ENCODE measurements around the gene DDX27.

DDX27 gene

GRCh38 chr20:49278036-49278817 is 59.0 kb downstream of the DDX27 start, which contains the start of gene ZNFX1:
TSS of gene ZNFX1 (minus strand) at chr20:49278057. CDS start at chr20:49275839, 2,218 bp downstream.
- DNase-seq (ENCODE audit: low read depth), result peak; percentile 97

DNA sequence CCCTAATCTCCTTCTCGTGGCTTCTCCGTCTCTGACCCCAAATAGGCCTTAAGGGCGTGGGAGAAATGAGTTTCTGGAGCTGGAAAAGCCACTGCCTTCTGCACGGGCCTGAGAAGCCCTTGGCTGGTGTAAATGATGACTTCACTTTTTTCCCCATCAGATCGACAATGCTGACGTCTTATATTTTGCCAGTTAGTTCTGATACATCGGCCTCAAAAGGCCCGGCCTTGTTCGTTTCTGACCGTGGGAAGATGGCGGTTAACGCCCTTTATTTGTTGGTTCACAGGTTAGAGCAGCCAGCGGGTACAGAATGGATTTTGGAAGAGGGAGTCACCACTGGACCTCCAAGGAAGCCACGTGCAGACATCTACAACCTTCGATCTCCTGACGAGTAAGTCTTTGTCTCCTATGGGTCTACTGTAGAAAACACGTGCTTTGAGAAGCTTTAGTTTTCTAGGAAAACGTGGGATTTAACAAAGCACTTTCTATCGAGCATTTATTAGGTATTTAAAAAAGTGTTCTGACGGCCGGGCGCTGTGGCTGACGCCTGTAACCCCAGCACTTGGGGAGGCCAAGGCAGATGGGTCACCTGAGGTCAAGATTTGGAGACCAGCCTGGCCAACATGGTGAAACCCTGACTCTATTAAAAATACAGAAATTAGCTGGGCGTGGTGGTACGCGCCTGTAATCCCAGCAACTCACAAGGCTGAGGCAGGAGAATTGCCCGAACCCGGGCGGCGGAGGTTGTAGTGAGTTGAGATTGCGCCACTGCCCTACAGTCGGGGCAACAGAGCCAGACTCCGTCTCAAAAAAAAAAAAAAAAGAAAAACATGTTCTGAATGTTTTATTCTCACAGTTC is 59.8 kb downstream of the DDX27 start:
- DNase-seq (ENCODE audit: low read depth), result no peak

- no peak for DNase-seq (ENCODE audit: low read depth)
These were observed 60.7 kb downstream of the DDX27 start for GRCh38 chr20:49279677-49280462.

GRCh38 chr20:49280463-49281058 is 61.3 kb downstream of the DDX27 start:
- no peak for DNase-seq (ENCODE audit: low read depth)

DNA sequence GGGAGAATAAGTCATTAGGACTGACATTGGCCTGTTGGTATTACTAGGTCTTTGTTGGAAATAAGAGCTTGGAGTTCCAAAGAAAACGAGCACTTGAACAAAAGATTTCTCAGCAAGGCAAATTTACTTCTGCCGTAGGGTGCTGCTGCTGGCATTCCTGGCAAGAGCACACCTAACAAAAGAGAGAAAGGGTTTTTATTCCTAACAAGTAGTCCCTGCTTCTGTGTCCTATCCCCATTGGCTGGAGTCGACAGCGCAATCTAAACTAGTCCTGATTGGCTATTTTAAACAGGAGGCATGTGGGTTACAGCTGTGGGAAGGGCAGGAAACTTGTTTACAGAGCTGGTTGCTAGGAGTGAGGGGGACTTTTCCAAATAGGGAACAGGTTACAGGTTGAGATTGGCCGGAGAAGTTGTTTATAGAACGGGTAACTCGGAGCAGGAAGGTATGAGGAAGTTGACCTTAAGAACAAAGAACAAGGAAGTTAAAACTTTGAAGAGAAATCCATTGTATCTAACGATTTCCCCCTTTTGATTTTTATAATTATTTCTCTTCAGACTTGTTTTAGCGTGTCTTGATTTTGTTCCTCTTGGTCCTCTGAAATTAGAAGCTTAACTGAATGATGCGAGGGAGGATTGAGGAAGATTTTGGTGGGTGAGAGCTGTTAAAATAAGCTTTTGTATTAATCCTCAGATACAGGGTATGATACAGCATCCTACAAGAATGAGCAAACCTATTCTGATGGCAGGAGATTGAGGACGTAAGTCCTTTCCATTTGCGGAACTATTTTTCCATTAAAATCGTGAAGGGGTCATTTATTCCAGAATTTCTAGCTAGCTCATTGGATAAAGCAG is 62.1 kb downstream of the DDX27 start:
- DNase-seq (ENCODE audit: low read depth), result no peak

DNA sequence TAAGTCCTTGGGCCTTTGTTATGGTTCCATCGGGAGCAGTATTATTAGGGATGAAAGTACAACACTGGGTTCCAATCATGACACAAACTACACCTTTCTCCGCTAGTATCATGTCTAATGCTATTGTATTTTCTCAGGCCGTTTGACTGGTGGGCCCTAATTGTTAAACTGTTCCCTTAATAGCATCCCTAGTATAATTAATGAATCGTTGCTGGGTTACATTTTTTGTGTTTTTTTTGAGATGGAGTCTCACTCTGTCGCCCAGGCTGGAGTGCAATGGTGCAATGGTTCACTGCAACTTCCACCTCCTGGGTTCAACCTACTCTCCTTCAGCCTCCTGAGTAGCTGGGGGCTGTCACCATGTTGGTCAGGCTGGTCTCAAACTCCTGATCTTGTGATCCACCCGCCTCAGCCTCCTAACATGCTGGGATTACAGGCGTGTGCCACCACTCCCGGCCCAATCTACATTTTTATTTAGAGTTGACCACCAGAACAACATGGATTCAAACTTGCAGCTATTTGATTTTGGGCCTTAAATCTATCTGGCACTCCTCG is 62.8 kb downstream of the DDX27 start:
- no peak for DNase-seq (ENCODE audit: low read depth)

DNA sequence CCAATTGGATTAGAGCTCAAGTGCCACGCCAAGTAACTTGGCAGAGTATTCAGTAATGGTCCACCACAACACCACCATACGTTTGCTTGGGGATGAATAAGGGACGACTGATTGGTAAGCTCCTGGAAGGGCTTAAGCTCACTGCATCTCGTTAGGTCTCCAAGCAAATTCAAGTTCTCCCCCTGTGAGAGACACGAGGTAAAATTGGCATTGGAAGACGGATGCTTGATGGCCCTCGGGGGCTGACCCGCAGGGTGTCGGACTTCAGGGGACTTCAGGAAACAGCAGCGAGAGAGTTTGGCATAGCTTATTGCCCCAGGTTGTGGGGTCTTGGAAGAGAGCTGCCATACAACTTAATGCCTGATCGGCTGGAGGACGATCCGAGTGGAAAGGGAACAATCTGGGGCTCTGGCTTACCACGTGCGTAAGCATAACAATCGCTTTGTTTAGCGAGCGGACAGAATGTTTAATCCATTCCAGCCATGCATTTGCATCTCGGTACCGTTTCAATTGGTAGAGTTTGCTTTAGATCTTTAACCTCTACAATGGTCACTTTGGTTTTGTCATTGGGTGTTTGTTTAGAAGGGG is 63.5 kb downstream of the DDX27 start:
- DNase-seq (ENCODE audit: low read depth), result no peak

DNA sequence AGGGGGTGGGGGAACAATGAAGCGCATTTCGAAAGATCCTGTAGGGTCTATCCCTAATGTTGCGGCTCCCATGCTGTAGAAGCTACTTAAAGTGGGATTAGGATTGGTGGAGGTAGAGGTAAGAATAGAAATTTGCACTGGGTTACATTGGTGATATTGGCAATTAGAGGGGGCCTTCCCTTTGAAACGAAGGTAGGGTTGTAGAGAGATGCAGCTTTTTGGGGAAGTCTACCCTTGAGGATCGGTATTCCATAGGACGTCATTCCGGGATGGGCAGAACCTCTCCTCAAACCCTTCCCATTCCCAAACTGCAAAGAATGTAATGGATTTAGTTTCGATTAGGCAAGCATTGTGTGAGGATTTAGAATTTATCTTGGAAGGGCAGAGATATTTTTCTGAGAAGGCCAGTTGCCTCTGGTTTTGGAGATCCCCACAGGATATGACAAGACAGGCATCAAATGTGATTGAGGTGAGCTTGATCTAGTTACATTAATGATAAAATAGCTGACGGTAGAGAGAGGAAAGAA is 64.0 kb downstream of the DDX27 start:
- DNase-seq (ENCODE audit: low read depth), result no peak

- DNase-seq (ENCODE audit: low read depth), result no peak
These were observed 64.7 kb downstream of the DDX27 start for GRCh38 chr20:49283703-49284625.

- DNase-seq (ENCODE audit: low read depth), result no peak
These were observed 65.6 kb downstream of the DDX27 start for GRCh38 chr20:49284818-49285217.

DNA sequence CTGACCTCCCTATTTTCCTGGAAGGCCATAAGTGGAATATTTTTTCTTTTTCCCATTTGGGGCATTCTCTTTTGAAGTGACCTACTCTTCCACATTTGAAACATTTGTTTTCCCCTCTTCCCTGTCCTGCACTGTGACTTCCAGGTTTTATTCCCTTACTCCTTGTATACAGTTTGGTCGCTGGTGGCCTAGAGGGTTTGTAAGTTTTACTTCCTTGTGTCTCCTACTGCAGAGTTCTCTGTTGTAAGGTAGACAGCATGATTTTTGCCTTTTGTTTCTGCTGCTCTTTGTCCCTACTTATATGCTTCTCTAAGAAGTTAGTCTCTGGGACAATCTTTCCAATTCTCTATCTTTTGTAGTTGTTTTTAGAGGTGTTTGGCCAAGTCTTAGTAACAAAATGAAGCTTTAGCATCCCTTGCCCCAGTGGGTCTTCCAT is 66.0 kb downstream of the DDX27 start:
- no peak for DNase-seq (ENCODE audit: low read depth)

DNA sequence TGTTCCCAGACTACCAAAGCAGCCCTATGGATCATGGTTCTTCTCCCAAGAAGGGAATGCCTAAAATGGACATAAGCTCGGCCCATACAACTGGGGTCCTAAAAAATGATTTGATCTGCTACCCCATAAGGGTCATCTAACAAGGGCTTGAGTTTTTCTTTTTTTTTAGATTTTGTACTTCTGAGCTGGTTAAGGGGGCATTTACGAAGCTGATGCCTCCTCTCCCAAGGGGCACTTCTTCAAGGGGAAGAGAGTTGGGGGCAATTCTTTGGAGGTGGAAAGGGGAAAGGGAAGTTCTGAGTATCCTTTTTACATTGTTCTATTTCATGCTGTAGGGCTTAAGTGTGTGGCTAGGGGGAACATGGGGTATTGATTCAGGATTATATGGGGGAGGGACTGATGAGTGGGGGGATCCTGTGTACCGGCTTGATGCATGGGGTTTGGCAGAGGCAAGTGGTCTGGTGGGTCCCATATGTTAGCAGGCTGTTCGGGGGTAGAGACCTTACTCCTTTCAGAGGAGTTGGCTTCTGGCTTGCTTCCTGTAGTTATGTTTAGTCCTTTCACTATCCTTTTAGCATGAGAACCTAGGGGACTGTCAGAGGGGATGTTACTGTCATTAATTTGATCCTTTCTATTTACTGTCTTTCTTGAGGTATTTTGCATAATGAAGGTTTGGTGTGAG is 66.7 kb downstream of the DDX27 start:
- DNase-seq (ENCODE audit: low read depth), result no peak

- no peak for DNase-seq (ENCODE audit: low read depth)
These were observed 67.7 kb downstream of the DDX27 start for GRCh38 chr20:49286689-49287551.

DNA sequence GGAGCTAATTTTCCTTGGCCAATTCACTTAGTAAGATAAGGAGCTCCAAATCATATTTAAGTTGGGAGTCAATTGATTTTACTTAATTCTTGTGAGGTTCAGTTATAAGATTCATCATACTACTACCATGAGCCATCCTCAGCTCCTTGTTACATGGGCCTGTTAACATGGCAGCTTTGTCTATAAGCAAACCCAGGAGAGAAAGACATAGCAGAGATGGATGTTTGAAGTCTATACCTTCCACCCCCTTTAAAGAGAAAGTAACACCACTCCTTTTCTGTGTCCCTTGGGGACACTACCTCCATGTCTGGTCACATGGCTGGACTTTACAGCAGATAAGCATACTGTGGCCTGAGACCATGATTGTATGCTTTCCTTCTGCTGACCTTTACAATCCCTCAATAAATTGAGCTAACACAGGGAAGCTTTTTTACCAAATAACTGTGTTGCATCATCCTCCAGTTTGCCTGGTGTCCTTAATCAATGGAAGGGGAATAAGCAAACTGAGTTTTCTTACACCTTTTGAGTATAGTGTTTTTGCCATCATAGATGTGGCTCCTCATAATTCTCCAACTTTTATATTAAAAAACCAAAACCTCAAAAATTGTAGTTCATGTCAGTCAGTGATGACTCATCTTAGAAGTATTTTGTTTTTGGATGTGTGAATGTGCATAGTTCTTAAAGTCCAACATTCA is 68.5 kb downstream of the DDX27 start:
- DNase-seq (ENCODE audit: low read depth), result no peak

GRCh38 chr20:49288250-49288751 is 69.1 kb downstream of the DDX27 start:
- DNase-seq (ENCODE audit: low read depth), result no peak

All from activated gamma-delta T cell treated with anti-CD3 and anti-CD28 coated beads, Interleukin-2, amount 50 U/mL, for 16 hours (primary cell).